ENCODE data around the gene SNAPIN. TPM values are rescaled to one million over a fixed set of nuclear protein-coding genes. Genes with fewer than 3 reads are reported as not detected.

The SNAPIN gene
- total and polyA plus RNA-seq, 5 donors from 2014 or later: 21.5 to 120 (median 92.8) TPM

DNA sequence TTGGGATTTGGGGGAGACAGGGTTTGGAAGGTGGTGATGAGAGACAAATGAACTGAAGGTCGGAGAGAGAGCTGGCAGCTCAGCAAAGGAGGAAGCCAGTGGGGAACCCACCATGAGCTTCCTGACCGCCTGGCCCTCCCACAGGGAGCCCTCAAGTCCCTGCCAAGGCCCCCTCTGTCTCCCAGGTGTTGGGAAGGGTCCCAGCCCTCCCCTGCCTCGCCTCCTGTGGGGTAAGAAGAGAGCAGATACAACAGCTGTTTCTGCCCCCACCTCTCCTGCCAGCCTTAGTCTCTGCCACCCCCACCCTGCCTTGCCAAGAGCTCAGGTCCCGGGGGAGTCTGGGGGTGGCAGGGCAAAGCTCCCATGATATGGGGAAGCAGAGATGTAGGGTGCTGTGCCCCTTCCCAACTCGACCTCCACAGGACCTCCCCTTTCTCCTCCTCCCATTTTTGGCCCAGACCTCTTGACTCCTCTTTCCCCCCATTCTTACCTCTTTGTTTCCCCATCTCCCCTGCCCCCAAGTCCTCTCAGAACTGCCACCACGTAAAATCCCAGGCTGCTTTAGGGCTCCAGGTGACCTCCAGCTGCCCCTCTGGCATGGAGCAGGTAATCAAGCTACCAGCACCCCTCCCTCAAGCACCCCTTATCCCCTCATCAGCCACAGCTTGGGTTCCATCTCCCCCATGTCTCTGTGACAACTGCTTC is 29.7 kb upstream of the SNAPIN start:
- Mint-ChIP-seq H3K4me1 (peaks cover 3 to 21% (median 7%) of the 10 kb centered on the region in 4 donors), H3K36me3 (peaks cover 6% of the 10 kb centered on the region), H3K27ac (peak overlapping the region in 1 of 3 donors; percentile 25), H3K4me3 (no peak overlapping the region), H3K9me3 (no peaks in the 10 kb centered on the region), H3K27me3 (peaks cover 2% of the 10 kb centered on the region)
- Histone ChIP-seq H3K27me3 (ENCODE audit: control insufficient read depth, insufficient read depth, low read length) (no peaks in the 10 kb centered on the region), H3K36me3 (ENCODE audit: control insufficient read depth, insufficient read depth, low read length) (no peaks in the 10 kb centered on the region), H3K27ac (ENCODE audit: insufficient read depth, low read length, poor library complexity, severe bottlenecking) (no peak overlapping the region), H3K4me1 (ENCODE audit: control insufficient read depth, insufficient read depth, low read length, poor library complexity, severe bottlenecking) (no peaks in the 10 kb centered on the region), H3K4me3 (ENCODE audit: low read depth, low read length) (no peak overlapping the region), H3K9me3 (ENCODE audit: control insufficient read depth in 2 of 2, low read length in 2 of 2) (no peaks in the 10 kb centered on the region)
- ATAC-seq (ENCODE audit: low read depth in 2 of 2) (no peak), DNase-seq (no peak)

DNA sequence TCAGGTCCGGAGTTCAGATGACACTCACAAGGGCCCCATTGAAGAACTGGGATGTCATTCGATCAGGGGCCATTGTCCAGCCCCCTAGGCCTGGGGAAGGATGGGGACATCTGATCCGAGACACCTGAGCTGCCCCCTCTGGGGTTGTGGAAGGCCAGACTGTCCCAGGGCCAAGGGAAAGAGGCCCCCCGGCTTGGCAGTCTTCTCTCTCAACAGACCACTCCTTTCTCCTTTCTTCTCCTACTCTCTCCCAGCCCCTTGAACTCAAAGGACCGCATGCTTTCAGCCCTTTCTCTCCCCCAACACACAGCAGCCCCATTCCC is 29.2 kb upstream of the SNAPIN start:
- no peaks in the 10 kb centered on the region for H3K4me1 ChIP-seq (ENCODE audit: control insufficient read depth, insufficient read depth, low read length, poor library complexity, severe bottlenecking)
- no peak overlapping the region for H3K4me3 ChIP-seq (ENCODE audit: low read depth, low read length)
- ATAC-seq (ENCODE audit: low read depth in 2 of 2) (no peak), DNase-seq (no peak)
- Mint-ChIP-seq H3K4me3 (no peak overlapping the region), H3K27ac (no peak overlapping the region), H3K36me3 (peaks cover 6% of the 10 kb centered on the region), H3K4me1 (peaks cover 3 to 26% (median 9%) of the 10 kb centered on the region in 4 donors), H3K27me3 (peaks cover 6% of the 10 kb centered on the region), H3K9me3 (no peaks in the 10 kb centered on the region)
- no peaks in the 10 kb centered on the region for H3K36me3 ChIP-seq (ENCODE audit: control insufficient read depth, insufficient read depth, low read length)
- H3K27ac ChIP-seq (ENCODE audit: insufficient read depth, low read length, poor library complexity, severe bottlenecking): no peak overlapping the region
- no peaks in the 10 kb centered on the region for H3K27me3 ChIP-seq (ENCODE audit: control insufficient read depth, insufficient read depth, low read length)
- no peaks in the 10 kb centered on the region for H3K9me3 ChIP-seq (ENCODE audit: control insufficient read depth in 2 of 2, low read length in 2 of 2)

DNA sequence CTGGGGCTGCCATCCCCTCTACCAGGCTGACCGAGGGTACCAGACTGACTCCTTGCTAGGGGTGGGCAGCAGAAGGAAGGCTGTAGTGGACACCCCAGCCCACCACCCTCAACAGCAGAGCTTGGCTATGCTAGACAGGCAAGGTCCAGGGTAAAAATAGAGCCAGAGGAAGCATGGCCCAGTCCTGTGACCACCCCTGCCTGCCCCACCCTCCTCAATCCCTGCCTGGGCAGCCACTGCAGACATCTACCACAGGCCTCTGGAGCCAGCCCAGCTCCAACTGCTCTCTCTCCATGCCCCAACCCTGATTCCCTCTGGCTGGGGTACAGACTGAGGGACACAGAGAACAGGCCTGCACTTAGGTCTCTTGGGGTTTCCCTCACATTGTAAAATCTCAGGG is 28.5 kb upstream of the SNAPIN start:
- no peak for DNase-seq
- peaks cover 6% of the 10 kb centered on the region for H3K27me3 Mint-ChIP-seq
- no peaks in the 10 kb centered on the region for H3K9me3 Mint-ChIP-seq
- no peak overlapping the region for H3K4me3 ChIP-seq (ENCODE audit: low read depth, low read length)
- no peak overlapping the region for H3K4me3 Mint-ChIP-seq
- H3K36me3 Mint-ChIP-seq: peaks cover 7% of the 10 kb centered on the region
- H3K4me1 ChIP-seq (ENCODE audit: control insufficient read depth, insufficient read depth, low read length, poor library complexity, severe bottlenecking): no peaks in the 10 kb centered on the region
- H3K9me3 ChIP-seq (ENCODE audit: control insufficient read depth in 2 of 2, low read length in 2 of 2): no peaks in the 10 kb centered on the region
- peaks cover 3 to 28% (median 10%) of the 10 kb centered on the region in 4 donors for H3K4me1 Mint-ChIP-seq
- H3K27ac Mint-ChIP-seq: peak overlapping the region in 1 of 3 donors; percentile 62
- no peak for ATAC-seq (ENCODE audit: low read depth in 2 of 2)
- H3K27ac ChIP-seq (ENCODE audit: insufficient read depth, low read length, poor library complexity, severe bottlenecking): no peak overlapping the region
- H3K36me3 ChIP-seq (ENCODE audit: control insufficient read depth, insufficient read depth, low read length): no peaks in the 10 kb centered on the region
- H3K27me3 ChIP-seq (ENCODE audit: control insufficient read depth, insufficient read depth, low read length): no peaks in the 10 kb centered on the region

DNA sequence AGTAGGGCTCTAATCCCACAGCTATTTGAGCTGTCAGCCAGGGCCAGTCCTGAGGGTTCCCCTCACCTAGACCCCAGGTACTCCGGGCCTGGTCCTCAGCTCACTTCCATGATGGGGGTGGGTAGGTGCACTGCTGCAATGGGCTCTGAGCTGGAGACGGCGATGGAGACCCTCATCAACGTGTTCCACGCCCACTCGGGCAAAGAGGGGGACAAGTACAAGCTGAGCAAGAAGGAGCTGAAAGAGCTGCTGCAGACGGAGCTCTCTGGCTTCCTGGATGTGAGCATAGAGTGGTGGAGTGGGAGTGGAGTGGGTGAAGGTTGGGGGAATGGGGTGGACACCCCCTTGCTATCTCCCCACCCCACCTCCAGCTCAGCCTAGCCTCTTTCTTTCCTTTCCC is 28.1 kb upstream of the SNAPIN start:
- peaks cover 4% of the 10 kb centered on the region for H3K4me1 ChIP-seq (ENCODE audit: control insufficient read depth, insufficient read depth, low read length, poor library complexity, severe bottlenecking)
- no peaks in the 10 kb centered on the region for H3K36me3 ChIP-seq (ENCODE audit: control insufficient read depth, insufficient read depth, low read length)
- DNase-seq (no peak), ATAC-seq (ENCODE audit: low read depth in 2 of 2) (no peak)
- no peak overlapping the region for H3K4me3 ChIP-seq (ENCODE audit: low read depth, low read length)
- Mint-ChIP-seq H3K9me3 (no peaks in the 10 kb centered on the region), H3K27ac (peak overlapping the region in 1 of 3 donors; percentile 62), H3K4me1 (peaks cover 3 to 28% (median 12%) of the 10 kb centered on the region in 4 donors), H3K4me3 (no peak overlapping the region), H3K36me3 (peaks cover 7% of the 10 kb centered on the region), H3K27me3 (peaks cover 6% of the 10 kb centered on the region)
- no peak overlapping the region for H3K27ac ChIP-seq (ENCODE audit: insufficient read depth, low read length, poor library complexity, severe bottlenecking)
- no peaks in the 10 kb centered on the region for H3K27me3 ChIP-seq (ENCODE audit: control insufficient read depth, insufficient read depth, low read length)
- no peaks in the 10 kb centered on the region for H3K9me3 ChIP-seq (ENCODE audit: control insufficient read depth in 2 of 2, low read length in 2 of 2)

DNA sequence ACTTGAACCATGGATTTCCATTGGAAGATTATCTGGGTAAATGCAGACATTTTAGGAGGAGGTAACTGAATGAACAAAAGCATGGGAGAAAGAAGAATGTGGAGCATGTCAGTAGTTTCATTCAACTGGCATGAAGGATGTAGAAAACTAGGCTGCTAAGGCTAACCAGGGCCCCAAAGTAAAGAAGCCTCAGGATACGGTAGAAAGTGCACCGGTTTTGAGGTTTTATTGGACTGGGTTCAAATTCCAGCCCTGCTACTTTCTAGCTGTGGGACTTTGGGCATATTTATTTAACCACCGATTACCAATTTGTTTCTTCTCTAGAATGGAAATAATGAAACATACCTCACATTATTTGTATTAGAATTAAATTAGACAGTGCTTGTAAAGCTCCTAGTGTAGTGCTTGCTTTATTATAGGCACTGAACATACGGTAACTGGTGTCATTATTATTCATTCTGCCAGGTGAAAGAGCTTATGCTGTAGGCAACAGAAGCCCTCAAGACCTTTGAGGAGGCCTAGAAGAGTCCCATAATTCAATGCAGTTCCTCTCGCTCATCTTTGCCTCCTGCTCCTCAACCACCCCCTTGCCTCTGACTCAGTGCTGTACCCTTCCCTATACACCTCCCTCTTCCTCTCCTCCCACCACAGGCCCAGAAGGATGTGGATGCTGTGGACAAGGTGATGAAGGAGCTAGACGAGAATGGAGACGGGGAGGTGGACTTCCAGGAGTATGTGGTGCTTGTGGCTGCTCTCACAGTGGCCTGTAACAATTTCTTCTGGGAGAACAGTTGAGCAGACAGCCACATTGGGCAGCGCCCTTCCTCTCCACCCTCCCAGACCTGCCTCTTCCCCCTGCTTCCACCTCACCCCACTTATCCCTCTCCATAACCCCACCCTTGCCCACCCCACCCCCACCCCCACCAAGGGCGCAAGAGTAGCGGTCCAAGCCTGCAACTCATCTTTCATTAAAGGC is 27.2 kb upstream of the SNAPIN start:
- peaks cover 13% of the 10 kb centered on the region for H3K4me1 ChIP-seq (ENCODE audit: control insufficient read depth, insufficient read depth, low read length, poor library complexity, severe bottlenecking)
- H3K27me3 ChIP-seq (ENCODE audit: control insufficient read depth, insufficient read depth, low read length): no peaks in the 10 kb centered on the region
- Mint-ChIP-seq H3K4me1 (peaks cover 3 to 36% (median 16%) of the 10 kb centered on the region in 4 donors), H3K36me3 (peaks cover 7% of the 10 kb centered on the region), H3K4me3 (peak overlapping the region in 2 of 4 donors; percentile 27 to 80), H3K9me3 (no peaks in the 10 kb centered on the region), H3K27me3 (peaks cover 6% of the 10 kb centered on the region), H3K27ac (peak overlapping the region; percentile 62 to 80 (median 79))
- H3K4me3 ChIP-seq (ENCODE audit: low read depth, low read length): no peak overlapping the region
- no peak for ATAC-seq (ENCODE audit: low read depth in 2 of 2)
- H3K27ac ChIP-seq (ENCODE audit: insufficient read depth, low read length, poor library complexity, severe bottlenecking): no peak overlapping the region
- H3K36me3 ChIP-seq (ENCODE audit: control insufficient read depth, insufficient read depth, low read length): peaks cover 6% of the 10 kb centered on the region
- no peaks in the 10 kb centered on the region for H3K9me3 ChIP-seq (ENCODE audit: control insufficient read depth in 2 of 2, low read length in 2 of 2)
- no peak for DNase-seq

DNA sequence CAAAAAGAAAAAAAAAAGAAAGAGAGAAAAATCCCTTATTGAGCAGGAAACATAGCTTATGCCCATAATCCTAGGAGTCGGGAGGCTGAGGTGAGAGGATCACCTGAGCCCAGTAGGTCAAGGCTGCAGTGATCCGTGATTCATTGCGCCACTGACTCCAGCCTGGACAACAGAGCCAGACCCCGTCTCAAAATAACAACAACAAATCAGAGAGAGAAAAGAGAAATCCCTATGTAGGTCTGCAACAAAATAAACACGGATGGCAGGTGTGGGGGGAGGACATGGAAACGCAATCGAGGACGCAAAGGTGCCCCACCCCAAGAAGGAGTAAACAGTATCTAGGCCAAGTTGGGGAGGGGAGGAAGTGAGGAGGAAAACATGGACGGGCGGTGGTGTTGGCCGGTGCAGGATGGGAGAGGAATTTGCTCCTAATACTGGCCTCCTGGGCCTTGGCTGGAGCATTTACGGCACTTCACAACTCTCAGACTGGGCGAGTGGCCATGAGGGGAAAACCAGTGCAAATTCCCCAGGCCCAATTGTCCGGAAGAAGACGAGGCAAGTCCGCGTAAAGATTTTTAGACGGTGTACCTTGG is 25.2 kb upstream of the SNAPIN start:
- H3K9me3 Mint-ChIP-seq: no peaks in the 10 kb centered on the region
- Histone ChIP-seq H3K4me1 (ENCODE audit: control insufficient read depth, insufficient read depth, low read length, poor library complexity, severe bottlenecking) (peaks cover 19% of the 10 kb centered on the region), H3K27ac (ENCODE audit: insufficient read depth, low read length, poor library complexity, severe bottlenecking) (peak overlapping the region; percentile 100), H3K9me3 (ENCODE audit: control insufficient read depth in 2 of 2, low read length in 2 of 2) (no peaks in the 10 kb centered on the region), H3K4me3 (ENCODE audit: low read depth, low read length) (peak overlapping the region; percentile 95), H3K27me3 (ENCODE audit: control insufficient read depth, insufficient read depth, low read length) (no peaks in the 10 kb centered on the region), H3K36me3 (ENCODE audit: control insufficient read depth, insufficient read depth, low read length) (peaks cover 23% of the 10 kb centered on the region)
- DNase-seq (no peak), ATAC-seq (ENCODE audit: low read depth in 2 of 2) (no peak)
- peaks cover 6% of the 10 kb centered on the region for H3K27me3 Mint-ChIP-seq
- peak overlapping the region; percentile 98 to 100 (median 100) for H3K4me3 Mint-ChIP-seq
- H3K36me3 Mint-ChIP-seq: peaks cover 19% of the 10 kb centered on the region
- peaks cover 15 to 50% (median 30%) of the 10 kb centered on the region in 4 donors for H3K4me1 Mint-ChIP-seq
- peak overlapping the region; percentile 100 for H3K27ac Mint-ChIP-seq

GRCh38 chr1:153633754-153634665 is 24.5 kb upstream of the SNAPIN start, which contains the start of gene CHTOP:
Gene CHTOP (plus strand): TSS chr1:153634066. CDS start chr1:153636589, 2,523 bp downstream.
- H3K27ac Mint-ChIP-seq: peak within 1 kb of the TSS; percentile 100
- peak within 1 kb of the TSS; percentile 95 for H3K4me3 ChIP-seq (ENCODE audit: low read depth, low read length)
- H3K4me3 Mint-ChIP-seq: peak within 1 kb of the TSS; percentile 98 to 100 (median 100)
- H3K27ac ChIP-seq (ENCODE audit: insufficient read depth, low read length, poor library complexity, severe bottlenecking): peak within 1 kb of the TSS; percentile 100
- H3K27me3 Mint-ChIP-seq: peaks cover 6% of the 10 kb centered on the region
- H3K9me3 ChIP-seq (ENCODE audit: control insufficient read depth in 2 of 2, low read length in 2 of 2): no peaks in the 10 kb centered on the region
- ATAC-seq (ENCODE audit: low read depth in 2 of 2): peak; percentile 89 to 90
- H3K4me1 Mint-ChIP-seq: peaks cover 15 to 50% (median 32%) of the 10 kb centered on the region in 4 donors
- no peaks in the 10 kb centered on the region for H3K9me3 Mint-ChIP-seq
- no peaks in the 10 kb centered on the region for H3K27me3 ChIP-seq (ENCODE audit: control insufficient read depth, insufficient read depth, low read length)
- H3K36me3 ChIP-seq (ENCODE audit: control insufficient read depth, insufficient read depth, low read length): peaks cover 31% of the 10 kb centered on the region
- H3K4me1 ChIP-seq (ENCODE audit: control insufficient read depth, insufficient read depth, low read length, poor library complexity, severe bottlenecking): peaks cover 19% of the 10 kb centered on the region
- peaks cover 19% of the 10 kb centered on the region for H3K36me3 Mint-ChIP-seq
- DNase-seq: peak; percentile 93 to 98 (median 97)

All from CD4-positive, CD25-positive, alpha-beta regulatory T cell (primary cell).